HG03342 (cell line): ENCODE results near the gene PPP1R1B.
"Not testable (repeated sequence)": the region's sequence is repeated elsewhere in the genome, so short reads cannot be mapped to it uniquely, and the experiment has no call there.

ENCODE experiments used
- ATAC-seq: cut with Tn5 transposase; IDR thresholded peaks from one replicate; pipeline ENCODE4 v1.9.1; 2021; ENCODE audit warnings: mild to moderate bottlenecking, moderate library complexity; ENCODE audit not compliant: unreplicated experiment

The PPP1R1B gene

DNA sequence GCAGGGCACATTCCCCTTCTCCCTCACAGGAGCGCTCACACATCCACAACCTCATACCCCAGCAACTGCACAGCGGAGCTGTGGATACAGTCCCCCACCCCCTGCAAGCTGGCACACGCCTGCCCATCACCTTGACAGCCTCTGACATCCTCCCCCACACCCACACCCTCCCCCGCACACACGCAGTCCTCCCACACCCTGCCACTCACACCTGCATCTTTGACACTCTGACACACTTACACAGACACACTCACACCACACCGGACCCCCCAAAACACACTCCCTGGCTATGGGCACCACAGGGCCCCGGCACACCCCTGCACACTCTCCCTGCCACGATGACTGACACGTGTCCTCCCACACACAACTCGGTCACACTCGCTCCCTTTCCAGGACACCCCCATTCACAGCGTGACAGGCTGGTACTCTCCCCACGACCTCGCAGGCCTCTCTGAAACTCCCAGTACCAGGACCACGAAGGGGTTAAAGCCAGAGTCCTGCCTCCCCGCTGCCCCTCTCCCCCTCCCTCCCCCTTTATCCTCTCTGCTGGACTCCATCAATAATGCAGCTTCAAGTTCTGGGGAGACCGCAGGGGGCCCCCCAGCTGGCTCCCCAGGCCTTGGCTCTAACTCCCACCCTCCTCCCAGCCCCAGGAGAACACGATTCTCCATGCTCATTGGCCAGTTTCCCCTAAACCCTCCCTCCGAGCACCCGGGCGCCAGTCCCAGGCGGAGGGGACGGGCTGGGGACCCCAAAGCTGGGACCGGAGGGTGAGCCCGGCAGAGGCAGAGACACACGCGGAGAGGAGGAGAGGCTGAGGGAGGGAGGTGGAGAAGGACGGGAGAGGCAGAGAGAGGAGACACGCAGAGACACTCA, at the start of gene PPP1R1B:
Gene PPP1R1B, plus strand, starts transcription at position 782 of the 876 bp plus-strand sequence. CDS start 441 bp downstream, outside the sequence.
- no peak for ATAC-seq

DNA sequence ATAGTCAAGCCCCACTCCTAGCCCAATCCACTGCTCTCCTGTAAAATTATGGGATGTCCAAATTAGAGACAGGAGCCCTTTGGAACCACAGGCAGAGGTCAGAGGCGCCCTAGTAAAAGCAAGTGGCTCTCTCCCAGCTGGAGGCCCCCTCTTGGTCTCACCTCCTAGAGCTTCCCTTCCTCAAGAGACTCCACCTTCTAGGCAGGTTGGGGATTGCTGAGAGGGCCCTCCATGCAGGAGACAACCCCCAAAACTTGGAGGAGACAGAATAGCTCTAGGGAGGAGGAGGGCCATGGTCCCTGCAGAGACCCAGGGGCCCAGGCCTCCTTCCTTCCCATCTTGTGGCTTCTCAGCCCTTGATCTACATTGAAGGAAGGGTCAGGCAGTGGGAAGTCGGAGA, 48.5 kb upstream of the PPP1R1B start:
- ATAC-seq = no peak

DNA sequence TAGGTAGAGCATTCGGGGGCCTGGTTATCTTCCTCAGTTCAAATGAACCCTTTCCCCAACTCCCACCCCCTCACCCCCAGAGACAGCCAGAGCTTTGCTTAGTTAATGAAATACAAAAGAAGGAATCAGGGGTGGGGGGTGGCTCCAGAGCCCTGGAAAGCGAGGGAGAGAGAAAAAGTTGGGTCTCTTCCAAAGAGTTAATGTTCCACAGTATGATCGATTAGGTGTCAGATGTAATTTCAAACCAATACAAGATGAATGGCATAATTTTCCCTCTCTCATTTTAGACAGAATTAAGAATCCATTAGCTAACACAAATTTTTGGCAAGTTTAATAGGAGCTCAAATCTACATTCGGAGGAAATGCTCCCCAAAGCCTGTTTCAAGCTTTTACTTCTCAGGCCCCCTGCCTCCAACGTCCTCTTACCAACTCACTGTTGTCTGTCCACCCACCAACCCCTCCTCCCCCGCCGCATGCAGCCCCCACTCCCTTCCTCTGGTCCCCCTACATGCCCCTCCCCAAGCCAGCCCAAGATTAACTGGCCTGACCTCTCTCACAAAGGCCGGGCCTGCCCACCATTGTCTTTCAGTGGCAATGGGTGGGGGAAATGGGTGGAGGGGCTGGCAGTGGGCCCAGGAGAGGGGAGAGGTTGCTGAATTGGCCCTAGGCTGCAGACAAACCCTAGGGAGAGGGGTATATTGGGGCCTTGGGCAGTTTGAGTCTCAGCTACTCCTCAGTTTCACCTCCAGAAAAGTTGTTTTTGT, 47.3 kb upstream of the PPP1R1B start:
- ATAC-seq = no peak

DNA sequence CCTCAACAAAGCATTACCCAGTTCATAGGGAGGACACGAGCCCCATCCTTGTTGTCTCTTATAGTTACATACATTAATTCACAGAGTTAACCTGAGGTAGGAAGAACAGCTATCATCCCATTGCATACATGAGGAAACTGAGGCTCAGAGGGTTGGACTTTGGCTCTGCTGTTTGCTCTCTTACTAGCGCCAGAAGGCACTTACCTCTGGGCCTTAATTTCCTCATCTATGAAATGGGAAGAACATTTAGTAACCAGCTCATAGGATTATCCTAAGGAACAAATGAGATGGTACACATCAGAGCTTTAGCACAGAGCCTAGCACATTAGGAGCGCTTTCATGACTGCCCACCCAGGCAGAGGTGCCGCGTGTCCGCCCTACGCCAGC, 46.7 kb upstream of the PPP1R1B start:
- no peak for ATAC-seq

DNA sequence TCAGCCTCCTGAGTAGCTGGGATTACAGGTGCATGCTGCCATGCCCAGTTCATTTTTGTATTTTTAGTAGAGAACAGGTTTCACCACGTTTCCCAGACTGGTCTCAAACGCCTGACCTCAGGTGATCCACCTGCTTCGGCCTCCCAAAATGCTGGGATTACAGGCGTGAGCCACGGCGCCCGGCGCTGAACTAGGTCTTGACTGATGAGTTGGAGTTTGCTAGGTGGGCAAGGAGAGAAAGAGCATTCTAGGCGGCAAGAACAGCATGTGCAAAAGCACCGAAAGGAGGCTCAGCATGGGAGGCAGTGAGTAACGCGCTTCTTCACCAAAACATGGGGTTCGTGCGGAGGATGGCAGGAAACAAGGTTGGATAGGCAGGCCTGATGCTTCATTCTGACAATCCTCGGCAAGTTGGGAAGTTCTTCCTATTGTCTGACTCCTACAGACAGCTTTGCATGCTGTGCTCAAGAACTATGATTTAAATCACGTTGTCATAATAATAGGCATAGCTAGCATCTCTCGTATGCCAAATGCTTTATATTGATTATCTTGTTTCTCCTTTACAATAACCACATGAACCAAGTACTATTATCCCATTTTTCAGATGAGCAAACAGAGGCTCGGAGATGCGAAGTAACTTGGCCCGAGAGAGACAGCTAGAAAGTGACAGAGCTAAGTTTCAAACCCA, 45.5 kb upstream of the PPP1R1B start:
- no peak for ATAC-seq

DNA sequence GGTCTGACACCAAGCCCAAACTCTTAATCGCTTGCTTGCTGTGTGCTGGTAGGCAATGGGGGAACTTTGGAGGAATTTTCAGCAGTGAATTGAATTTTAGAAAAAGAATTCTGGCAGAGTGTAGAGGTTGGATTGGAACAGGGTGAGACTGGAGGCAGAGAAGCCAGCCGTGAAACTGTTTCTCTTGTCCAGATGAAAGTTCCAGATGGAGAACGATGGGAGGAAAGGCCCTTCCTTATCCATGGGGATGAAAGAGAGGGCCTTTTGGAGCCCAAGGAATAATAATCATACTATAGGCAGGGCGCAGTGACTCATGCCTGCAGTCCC, 45.0 kb upstream of the PPP1R1B start:
- no peak for ATAC-seq

DNA sequence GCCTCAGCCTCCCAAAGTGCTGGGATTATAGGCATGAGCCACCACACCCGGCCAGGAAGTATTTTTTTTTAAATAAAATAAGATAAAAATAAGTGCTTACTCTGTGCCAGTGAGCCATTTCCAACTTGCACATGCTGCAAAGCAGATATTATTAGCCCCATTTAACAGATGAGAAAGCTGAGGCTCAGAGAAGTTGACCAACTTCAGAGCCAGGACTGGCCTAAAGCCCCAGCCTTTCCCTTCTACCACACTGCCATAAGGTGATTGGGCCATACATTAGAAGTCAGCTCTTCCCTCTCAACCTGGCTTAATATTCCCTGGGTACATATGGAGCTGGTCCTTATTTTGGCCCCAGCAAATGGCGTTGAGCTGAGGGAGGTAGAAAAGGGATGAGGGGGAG, 44.1 kb upstream of the PPP1R1B start:
- ATAC-seq = no peak

DNA sequence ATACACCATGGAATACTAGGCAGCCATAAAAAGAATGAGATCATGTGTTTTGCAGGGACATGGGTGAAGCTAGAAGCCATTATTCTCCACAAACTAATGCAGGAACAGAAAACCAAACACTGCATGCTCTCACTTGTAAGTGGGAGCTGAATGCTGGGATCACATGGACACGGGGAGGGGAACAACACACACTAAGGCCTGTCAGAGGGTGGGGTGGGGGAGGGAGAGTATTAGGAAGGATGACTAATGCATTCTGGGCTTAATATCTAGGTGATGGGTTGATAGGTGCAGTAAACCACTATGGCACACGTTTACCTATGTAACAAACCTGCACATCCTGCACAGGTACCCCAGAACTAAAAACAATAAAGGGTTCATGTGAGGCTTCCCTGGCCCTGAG, 36.6 kb upstream of the PPP1R1B start:
- ATAC-seq = not testable (repeated sequence)

DNA sequence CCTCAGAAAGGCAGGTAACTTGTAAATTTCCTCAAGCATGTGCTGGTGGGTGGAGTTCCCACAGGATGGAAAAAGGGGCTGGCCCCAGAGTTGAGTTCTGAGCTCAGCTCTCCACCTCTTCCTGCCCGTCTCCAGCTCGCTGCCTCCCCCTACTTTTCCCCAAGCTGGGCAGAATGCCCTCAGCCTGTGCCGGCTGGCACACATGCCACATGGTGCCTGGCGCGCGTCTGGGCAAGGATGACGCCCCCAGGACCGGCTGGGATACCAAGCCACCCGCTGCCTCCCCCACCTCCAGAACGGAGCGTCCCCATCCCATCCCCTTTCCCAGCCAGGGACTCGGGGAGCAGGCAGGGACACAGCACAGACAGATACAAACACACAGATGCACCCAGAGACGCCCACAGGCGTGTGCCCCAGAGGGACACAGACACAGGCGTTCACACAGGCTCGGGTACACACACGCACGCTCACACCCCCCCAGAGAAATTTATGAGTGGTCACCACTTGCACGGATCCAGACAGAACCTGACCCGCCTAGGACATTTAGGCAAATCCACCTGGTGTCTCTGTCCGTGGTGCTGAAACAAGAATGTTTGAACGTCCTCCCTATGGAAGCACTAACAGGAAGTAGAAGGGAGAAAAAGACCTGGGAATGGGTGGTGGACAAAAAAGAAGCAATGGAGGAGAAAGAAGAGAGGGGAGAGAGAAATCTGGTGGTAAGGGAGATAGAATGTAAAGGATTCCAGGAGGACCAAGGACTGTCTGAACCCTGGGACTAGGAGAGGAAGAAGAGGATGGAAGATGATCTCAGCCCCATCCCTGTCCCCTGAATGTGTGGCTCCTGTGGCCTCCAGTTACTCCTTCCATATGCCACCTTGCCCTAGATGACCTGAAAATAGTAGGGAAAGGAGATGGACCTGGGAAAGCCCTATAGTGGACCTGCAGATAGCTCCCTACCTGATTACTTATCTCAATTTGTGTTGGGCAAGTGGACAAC, 34.5 kb upstream of the PPP1R1B start:
- ATAC-seq = no peak

DNA sequence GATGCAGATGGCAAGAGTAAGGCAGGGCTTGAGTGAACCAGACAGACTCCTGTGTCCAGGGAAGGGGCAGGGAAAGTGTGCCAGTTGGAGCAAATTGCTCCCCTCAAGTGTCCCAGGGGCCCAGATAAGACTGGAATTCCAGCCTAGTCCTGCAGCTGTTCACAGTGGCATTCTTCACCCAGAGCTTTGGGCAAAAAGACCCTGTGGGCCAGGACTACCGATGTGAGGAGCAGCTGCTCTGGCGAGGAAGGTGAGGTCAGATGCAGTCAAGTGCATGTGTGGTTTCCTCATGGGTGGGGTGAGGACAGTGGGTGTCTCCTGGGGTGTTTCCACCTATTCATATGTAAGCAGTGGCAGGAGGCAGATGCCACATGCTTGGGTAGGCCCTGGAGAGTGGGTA, 33.4 kb upstream of the PPP1R1B start:
- ATAC-seq = no peak

DNA sequence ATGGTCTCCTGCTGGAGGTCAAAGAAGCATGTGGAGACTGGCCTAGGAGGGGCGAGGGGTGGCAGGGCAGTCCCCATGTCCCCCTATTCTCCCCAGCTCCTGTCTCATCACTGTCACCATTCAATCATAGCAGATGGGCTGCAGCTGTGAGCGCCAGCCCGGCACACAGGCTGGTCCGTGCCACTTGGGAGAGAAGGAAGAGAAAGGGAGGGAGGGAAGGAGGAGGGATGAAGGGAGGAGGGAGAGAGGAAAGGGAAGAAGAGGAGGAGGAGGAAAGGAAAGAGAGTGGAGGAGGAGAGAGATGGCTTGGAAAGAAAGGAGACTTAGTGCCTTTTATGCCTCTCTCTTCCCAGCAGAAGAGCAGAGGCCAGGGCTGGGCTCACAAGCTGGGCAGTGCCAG, 31.5 kb upstream of the PPP1R1B start:
- no peak for ATAC-seq

DNA sequence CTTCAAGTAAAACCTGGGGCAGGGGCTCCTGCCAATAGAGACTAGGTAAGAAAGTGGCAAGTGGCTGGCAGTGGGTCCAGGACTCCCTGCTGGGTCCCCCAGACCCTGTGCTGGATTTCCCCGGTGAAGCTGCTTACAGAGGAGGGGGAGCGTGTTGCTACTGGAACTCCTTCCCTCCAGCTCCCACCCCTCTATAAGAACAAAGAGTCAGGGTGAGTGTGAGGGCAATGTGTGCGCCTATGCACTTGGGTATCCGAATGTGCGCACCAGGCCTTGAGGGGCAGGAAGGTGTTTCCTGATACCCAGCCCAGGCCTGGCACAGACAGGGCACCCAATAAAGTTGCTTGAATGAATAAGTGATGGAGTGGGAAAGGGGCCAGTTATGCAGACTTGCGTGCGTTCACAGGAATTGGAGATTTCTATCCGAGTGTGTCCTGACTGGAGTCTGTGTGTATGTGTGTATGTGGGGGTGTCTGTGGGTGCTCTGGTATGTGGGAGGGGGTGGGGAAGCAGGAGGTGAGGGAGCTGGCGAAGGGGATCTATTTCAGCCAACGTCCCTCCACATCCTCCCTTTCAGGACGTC, 30.7 kb upstream of the PPP1R1B start:
- ATAC-seq = no peak

DNA sequence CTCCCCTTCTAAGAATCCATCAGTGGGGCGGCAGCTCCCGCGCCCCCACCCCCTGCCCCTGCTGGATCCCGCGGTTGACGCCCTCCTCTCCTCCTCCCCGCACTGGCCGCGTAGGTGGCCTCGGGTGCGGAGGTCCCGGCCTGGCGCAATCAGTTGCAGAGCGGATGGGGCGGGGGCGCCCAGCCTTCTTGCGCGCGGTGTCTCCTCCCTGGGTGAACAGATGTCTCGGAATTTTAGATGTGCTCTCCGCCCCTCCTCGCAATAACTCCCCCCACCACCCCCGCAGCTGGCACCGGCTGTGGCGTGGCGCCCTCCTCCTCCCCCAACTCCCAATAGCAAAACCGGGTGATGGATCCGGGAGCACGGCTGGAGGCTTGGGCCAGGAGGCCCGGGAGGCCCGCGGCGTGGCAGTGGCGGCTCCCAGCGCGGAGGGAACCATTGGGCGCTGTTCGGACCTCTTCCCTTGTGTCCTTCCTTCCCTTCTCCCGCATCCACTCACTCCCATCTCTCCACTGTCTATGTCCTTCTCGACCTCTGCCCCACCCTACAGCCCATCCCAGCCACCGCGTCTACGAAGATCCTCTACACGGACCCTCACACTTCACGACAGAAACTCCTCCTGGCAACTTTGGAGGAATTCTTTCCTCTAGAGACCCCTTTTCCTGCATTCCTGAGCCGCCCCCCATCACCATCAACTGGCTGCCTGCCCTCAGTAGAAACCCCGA, 30.0 kb upstream of the PPP1R1B start:
- ATAC-seq = no peak

DNA sequence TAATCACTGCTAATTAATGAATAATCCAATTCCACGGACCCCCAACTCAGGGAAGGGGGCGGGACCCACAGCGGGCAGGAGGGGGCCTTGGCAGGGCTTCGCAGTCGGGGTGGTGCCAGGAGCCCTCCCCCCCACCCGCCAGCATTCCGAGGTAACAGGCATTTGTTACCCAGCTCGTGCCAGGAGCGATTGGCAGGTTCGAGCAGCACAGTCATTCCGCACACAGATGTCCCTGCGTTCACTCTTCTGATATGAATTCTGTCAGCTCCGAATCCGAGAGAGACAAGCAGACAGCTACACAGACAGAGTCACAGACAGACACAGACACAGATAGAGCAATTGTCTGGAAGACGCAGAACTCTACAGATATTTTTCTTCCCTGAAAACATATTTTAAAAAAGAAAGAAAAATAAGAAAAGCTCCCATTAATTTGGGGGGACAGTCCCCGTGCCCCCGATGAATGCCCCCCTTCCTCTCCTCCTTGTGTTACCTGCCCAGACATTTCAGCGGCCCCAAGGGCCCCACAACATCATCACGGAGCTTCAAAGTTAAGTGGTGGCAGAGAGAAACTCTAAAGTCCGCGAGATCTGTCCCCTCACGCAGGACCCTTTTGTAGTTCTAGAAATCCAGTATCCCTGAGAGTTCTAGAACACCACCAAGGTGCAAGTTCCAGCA, 29.2 kb upstream of the PPP1R1B start:
- no peak for ATAC-seq

DNA sequence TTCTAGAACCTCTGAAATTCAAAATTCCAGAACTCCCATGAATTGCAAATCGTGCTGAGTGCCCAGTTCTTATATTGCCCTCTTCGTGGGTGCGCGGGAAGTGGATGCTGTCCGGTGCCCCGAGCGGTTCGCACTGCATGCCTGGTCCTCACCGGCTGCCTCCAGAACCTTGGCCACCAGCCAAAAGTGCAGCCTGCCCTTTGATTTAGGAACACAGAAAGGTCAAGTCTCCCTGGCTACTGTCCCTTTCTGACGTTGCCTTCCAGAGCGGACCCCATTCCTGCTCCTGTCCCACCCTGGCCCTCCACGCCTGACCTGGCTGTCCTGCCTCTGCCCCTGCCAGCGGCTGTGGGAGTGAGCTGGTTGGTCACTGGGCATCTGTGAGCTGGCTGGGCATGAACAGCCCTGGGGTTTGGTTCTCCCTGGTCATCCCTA, 28.7 kb upstream of the PPP1R1B start:
- no peak for ATAC-seq

DNA sequence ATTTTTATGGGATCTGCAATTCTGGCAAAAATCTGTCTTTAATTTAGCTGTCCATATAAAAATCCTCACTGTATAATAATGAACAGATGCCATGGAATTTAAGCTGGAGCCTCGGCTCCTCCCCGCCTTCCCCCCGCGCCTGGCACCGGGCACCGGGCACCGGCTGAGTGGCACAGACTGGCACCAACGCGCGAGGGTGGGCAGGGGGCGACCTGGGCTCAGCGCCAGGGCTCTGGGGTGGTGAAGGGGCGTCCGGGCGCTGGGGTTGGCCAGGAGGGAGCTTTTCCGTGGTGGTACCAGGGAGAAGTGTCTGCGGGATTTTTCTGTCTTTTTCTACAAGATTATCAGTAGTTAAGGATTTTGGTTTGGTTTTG, 28.1 kb upstream of the PPP1R1B start:
- ATAC-seq = no peak

DNA sequence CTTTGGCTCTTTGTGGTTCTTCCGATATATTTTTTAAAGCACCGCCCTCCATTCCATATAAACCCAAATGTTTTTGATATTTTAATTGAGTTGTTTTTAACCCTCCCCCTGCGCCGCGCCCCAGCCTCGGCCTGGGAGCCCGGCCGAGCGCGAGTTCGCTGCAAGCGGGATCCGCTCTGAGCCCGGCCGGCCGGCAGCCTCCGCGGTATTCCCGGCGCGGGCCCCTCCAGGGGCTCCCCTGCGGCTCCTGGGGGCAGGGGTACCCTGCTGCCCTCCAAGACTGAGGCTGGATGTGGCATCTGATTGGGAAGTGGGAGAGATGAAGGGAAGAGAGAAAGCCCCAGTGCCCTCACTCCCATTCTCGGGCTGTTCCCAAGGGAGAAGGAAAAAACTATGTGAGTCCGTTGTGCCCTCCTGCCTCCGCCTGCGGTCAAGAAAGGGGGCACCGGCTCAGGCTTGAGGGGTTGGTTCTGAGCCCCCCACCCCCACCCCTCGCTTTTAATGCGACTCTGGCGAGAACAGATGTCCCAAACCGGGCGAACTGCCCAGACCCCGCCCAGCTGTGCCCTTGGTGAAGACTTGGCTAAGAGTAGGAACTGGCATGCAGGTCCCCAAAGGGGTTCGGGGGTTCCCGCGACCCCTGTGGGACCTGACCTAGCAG, 27.6 kb upstream of the PPP1R1B start:
- no peak for ATAC-seq

DNA sequence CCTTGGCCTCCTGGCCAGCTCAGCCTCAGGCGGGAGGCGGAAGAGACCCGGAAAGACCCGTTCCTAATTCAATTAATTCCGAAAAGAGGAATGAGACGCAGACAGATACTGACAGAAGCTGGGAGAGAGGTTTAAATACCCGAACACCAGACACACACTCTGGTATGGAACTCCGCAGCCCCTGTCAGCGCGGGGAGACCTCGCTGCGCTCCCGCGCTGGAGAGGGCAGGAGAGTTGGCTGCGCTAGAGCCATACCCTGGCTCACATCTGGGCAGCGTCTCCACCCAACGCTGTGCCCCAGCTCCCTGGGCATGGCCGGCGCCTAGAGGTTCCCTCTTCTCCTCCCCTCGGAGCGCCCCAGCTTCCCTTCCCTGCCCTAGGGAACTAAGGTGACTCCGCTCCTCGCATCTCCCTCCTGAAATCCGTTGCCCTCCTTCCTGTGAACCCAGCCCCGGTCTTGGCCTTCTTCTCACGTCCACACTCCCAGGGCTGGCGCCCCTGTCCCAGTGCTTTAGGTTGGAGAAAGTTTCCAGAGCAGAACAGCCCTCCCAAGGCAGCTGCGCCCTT, 27.0 kb upstream of the PPP1R1B start:
- ATAC-seq = no peak
